Liver (tissue), 3 donors: Measurements from ENCODE around the gene DENND1C.

Experiments
- CTCF ChIP-seq: fragments of 150-350 bp; IDR thresholded peaks from 2 replicates; pipeline ENCODE4 v1.5.1; 2017; ENCODE audit warnings: improper control_type of control experiment, low read depth, low read length; ENCODE audit not compliant: missing input control
- EGR1 ChIP-seq, 2 donors: IDR thresholded peaks; 2 replicates each; pipeline ENCODE4 v1.6.1; 2016 to 2018; ENCODE audit warnings: antibody characterized with exemption in 2 of 2, low read depth in 2 of 2
- FOXA1 ChIP-seq: IDR thresholded peaks from 2 replicates; pipeline ENCODE4 v1.6.1; 2016; ENCODE audit warnings: antibody characterized with exemption
- FOXA2 ChIP-seq: IDR thresholded peaks from 2 replicates; pipeline ENCODE4 v1.6.1; 2016; ENCODE audit warnings: antibody characterized with exemption
- HNF4G ChIP-seq: IDR thresholded peaks from 2 replicates; pipeline ENCODE4 v1.6.1; 2016; ENCODE audit warnings: antibody characterized with exemption
- MAX ChIP-seq: IDR thresholded peaks from 2 replicates; pipeline ENCODE4 v1.6.1; 2016; ENCODE audit warnings: antibody characterized with exemption
- REST ChIP-seq: IDR thresholded peaks from 2 replicates; pipeline ENCODE4 v1.6.1; 2016; ENCODE audit warnings: antibody characterized with exemption, mild to moderate bottlenecking
- donor health status: healthy.
- donor health status: healthy.

GRCh38 chr19:6452223-6452614 lies 29.4 kb downstream of the DENND1C start:
- TF ChIP-seq CTCF (no peak), MAX (no peak), FOXA1 (no peak), FOXA2 (no peak), REST (no peak), EGR1 (IDR thresholded peaks at IDR 0.05; ENCODE audit: low read depth in 2 of 2) (no peak), HNF4G (no peak)
